22Rv1 (cell line): ENCODE measurements around the gene ZMPSTE24.
"Not testable (repeated sequence)": the region's sequence is repeated elsewhere in the genome, so short reads cannot be mapped to it uniquely, and the experiment has no call there.

Source experiments
- H3K27ac ChIP-seq: fragments of 450-650 bp; 2 replicates; pipeline ENCODE4 v1.5.1; 2017
- CTCF ChIP-seq: fragments of 450-650 bp; IDR thresholded peaks from 2 replicates; pipeline ENCODE4 v1.5.1; 2017; ENCODE audit warnings: mild to moderate bottlenecking
- ZFX ChIP-seq: fragments of 450-650 bp; IDR thresholded peaks from 2 replicates; pipeline ENCODE4 v1.6.1; 2017; ENCODE audit warnings: antibody characterized with exemption, borderline replicate concordance

Gene ZMPSTE24

GRCh38 chr1:40315239-40315794 is 57.3 kb downstream of the ZMPSTE24 start:
- H3K27ac ChIP-seq, result no peak overlapping the region
- peak; percentile 94 for TF ChIP-seq CTCF
- TF ChIP-seq ZFX, result no peak

GRCh38 chr1:40315795-40316594 is 58.0 kb downstream of the ZMPSTE24 start:
- TF ChIP-seq CTCF, result no peak
- no peak for TF ChIP-seq ZFX
- no peak overlapping the region for H3K27ac ChIP-seq

- TF ChIP-seq CTCF (no peak), ZFX (no peak)
- no peak within 1 kb of the TSS for H3K27ac ChIP-seq
Measured at GRCh38 chr1:40316595-40317393, 58.8 kb downstream of the ZMPSTE24 start, which contains the start of gene COL9A2. COL9A2 (minus strand) TSS chr1:40317286; CDS start chr1:40317197, 89 bp downstream.

- TF ChIP-seq CTCF (no peak), ZFX (no peak)
- no peak overlapping the region for H3K27ac ChIP-seq
Measured at GRCh38 chr1:40317394-40318074, 59.5 kb downstream of the ZMPSTE24 start.

GRCh38 chr1:40318476-40318875 is 60.4 kb downstream of the ZMPSTE24 start:
- H3K27ac ChIP-seq, result no peak overlapping the region
- TF ChIP-seq CTCF (no peak), ZFX (no peak)

- TF ChIP-seq ZFX (no peak), CTCF (no peak)
Measured at GRCh38 chr1:40318970-40319621, 61.1 kb downstream of the ZMPSTE24 start.

GRCh38 chr1:40331403-40331802 is 73.4 kb downstream of the ZMPSTE24 start:
- H3K27ac ChIP-seq, result not testable (repeated sequence)

More at GRCh38 chr1:40318970-40319621, 61.1 kb downstream of the ZMPSTE24 start:
- H3K27ac ChIP-seq, result no peak overlapping the region
